ENCODE measurements around the gene ZNF770. TPM values are rescaled to one million over a fixed set of nuclear protein-coding genes. Genes with fewer than 3 reads are reported as not detected.
A peak's percentile ranks its signal among the peaks of the same experiment; 100 is the strongest.

Gene ZNF770
- total RNA-seq, 1 experiment from 2014 or later, result 43.0 TPM

DNA sequence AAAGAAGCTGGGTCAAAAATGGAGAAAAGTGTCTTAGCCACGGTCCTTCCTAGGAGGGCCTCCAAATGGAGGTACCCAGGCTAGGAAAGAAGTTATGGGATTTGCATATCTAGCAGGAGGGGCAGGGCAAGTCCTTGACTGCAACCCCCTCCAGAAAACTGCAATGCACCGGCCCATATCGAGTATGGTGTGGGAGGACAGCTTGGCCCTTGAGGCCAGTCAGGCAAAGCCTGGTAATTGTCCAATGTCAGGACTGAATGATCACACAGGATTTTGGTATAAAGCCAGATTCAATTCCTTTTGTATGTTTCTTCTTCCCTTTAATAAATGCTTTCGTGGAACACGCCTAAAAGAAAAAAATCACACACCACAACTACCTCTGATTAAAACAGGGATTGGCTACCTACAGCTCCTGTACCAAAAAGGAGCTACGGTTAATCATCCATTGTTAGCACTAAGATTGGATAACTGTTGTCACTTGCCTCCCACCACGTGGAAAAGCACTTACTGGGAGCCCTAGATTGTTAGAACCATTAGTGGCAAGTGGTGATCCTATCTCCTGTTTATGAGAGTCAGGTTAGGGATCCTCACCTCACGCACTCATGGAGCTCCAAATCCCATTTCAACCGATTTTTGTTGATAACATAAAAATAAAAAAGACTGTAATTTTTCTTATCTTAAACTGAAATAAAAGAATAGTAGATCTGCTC lies 1.2 kb downstream of the ZNF770 start:
- POLR2A ChIA-PET, result interaction anchor here (0.6 to 1.0 kb wide), 2 partner anchors 17 to 275 kb away, joined by 3 read pairs; partner anchors contain the start of gene AQR
- ATAC-seq (no peak), DNase-seq (ENCODE audit: low read depth, low spot score) (no peak)
- intact Hi-C loops (cut with micrococcal nuclease; ENCODE audit: unreplicated experiment), result no loop called here
- peak overlapping the region; percentile 96 for H3K27ac ChIP-seq (ENCODE audit: low read length)
- TF ChIP-seq TCF7L2 (IDR thresholded peaks at IDR 0.05; ENCODE audit: low read depth, low read length) (no peak), SIN3A (IDR thresholded peaks at IDR 0.05; ENCODE audit: borderline replicate concordance, insufficient read depth, low read depth, low read length) (no peak), POLR2AphosphoS5 (IDR thresholded peaks at IDR 0.05; ENCODE audit: low read depth, low read length) (no peak), REST (IDR thresholded peaks at IDR 0.05; ENCODE audit: insufficient read depth in 1 of 2, low read depth in 2 of 2, low read length in 1 of 2) (no peak)
- BruUV-seq (replicated peaks), result TSS peak; percentile 68
- peak overlapping the region; percentile 89 to 99 for H3K4me3 ChIP-seq (ENCODE audit: low read depth in 2 of 2, low read length in 2 of 2)
- H3K36me3 ChIP-seq (ENCODE audit: control insufficient read depth, insufficient read depth, low read length), result peaks cover 12% of the 10 kb centered on the region
- peaks cover 22% of the 10 kb centered on the region for H3K4me1 ChIP-seq (ENCODE audit: control insufficient read depth, insufficient read depth, low read length)
- no peaks in the 10 kb centered on the region for H3K27me3 ChIP-seq (ENCODE audit: control insufficient read depth, insufficient read depth, low read length)
- CTCF ChIA-PET, result no interaction called here
- H3K9me3 ChIP-seq (ENCODE audit: control insufficient read depth, insufficient read depth, low read depth, low read length), result no peaks in the 10 kb centered on the region
- in situ Hi-C loops (cut with HindIII; ENCODE audit: low pct_unique_long_range_greater_than_20kb, low sequenced_read_pairs), result no loop called here

DNA sequence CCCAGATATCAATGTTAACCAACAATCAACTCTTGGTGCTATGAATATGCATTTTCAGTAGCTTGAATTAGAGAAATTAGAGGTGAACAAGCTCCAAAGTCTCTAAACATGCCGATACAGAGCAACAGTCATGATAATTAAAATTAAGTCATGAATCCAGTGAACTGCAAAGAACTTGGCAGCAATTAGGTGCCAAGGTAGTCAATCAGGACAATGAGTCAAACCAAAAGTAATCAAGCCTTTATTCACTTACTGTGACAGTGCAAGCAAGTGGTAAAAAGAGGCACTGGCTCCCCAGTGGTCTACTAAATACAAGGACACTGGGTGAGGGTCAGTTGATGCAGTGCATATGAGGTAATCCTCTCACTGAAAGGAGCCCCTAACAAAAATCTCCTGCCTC lies 1.8 kb downstream of the ZNF770 start:
- POLR2A ChIA-PET, result interaction anchor here (1.0 kb wide), 1 partner anchor 17 kb away, joined by 3 read pairs; the partner anchor contains the start of gene AQR
- no peak for ATAC-seq
- peak overlapping the region; percentile 89 to 99 for H3K4me3 ChIP-seq (ENCODE audit: low read depth in 2 of 2, low read length in 2 of 2)
- TF ChIP-seq POLR2AphosphoS5 (IDR thresholded peaks at IDR 0.05; ENCODE audit: low read depth, low read length) (no peak), TCF7L2 (IDR thresholded peaks at IDR 0.05; ENCODE audit: low read depth, low read length) (no peak), CTCF (IDR thresholded peaks at IDR 0.05) (no peak), REST (IDR thresholded peaks at IDR 0.05; ENCODE audit: insufficient read depth in 1 of 2, low read depth in 2 of 2, low read length in 1 of 2) (no peak), SIN3A (IDR thresholded peaks at IDR 0.05; ENCODE audit: borderline replicate concordance, insufficient read depth, low read depth, low read length) (no peak)
- H3K27me3 ChIP-seq (ENCODE audit: control insufficient read depth, insufficient read depth, low read length), result no peaks in the 10 kb centered on the region
- intact Hi-C loops (cut with micrococcal nuclease; ENCODE audit: unreplicated experiment), result no loop called here
- H3K4me1 ChIP-seq (ENCODE audit: control insufficient read depth, insufficient read depth, low read length), result peaks cover 22% of the 10 kb centered on the region
- CTCF ChIA-PET, result no interaction called here
- H3K27ac ChIP-seq (ENCODE audit: low read length), result peak overlapping the region; percentile 96; the same call in 1 of the 2 replicates
- DNase-seq (ENCODE audit: low read depth, low spot score), result no peak
- peaks cover 12% of the 10 kb centered on the region for H3K36me3 ChIP-seq (ENCODE audit: control insufficient read depth, insufficient read depth, low read length)
- BruUV-seq (replicated peaks), result no TSS peak
- in situ Hi-C loops (cut with HindIII; ENCODE audit: low pct_unique_long_range_greater_than_20kb, low sequenced_read_pairs), result no loop called here
- no peaks in the 10 kb centered on the region for H3K9me3 ChIP-seq (ENCODE audit: control insufficient read depth, insufficient read depth, low read depth, low read length)
